Measurements from ENCODE around the gene TMEM91. TPM values are rescaled to one million over a fixed set of nuclear protein-coding genes. Genes with fewer than 3 reads are reported as not detected.

Gene TMEM91
- total and polyA plus RNA-seq, 9 of the 15 experiments (the other 6 are each of a cell fraction or from before 2014, with no cell fraction given): 1.2 to 5.2 (median 2.7) TPM

GRCh38 chr19:41353466-41354342 lies 22.6 kb upstream of the TMEM91 start, which contains the start of gene TGFB1 (continued):
- TF ChIP-seq NR4A1 (CRISPR knock-in tag; IDR thresholded peaks at IDR 0.05): no peak
- no peak for TF ChIP-seq NR4A1 (tag; IDR thresholded peaks at IDR 0.05)
- no peak for TF ChIP-seq FOXP4 (CRISPR knock-in tag; IDR thresholded peaks at IDR 0.05; ENCODE audit: borderline replicate concordance)
- TF ChIP-seq CEBPZ (IDR thresholded peaks at IDR 0.05; ENCODE audit: borderline replicate concordance, low read depth, low read length): no peak
- TF ChIP-seq ILK (tag; IDR thresholded peaks at IDR 0.05; ENCODE audit: borderline replicate concordance, low read depth): no peak
- TF ChIP-seq PHF8 (IDR thresholded peaks at IDR 0.05; ENCODE audit: borderline replicate concordance, low read length): peak; percentile 49; the same call in 1 of the 2 replicates
- TF ChIP-seq KAT7 (CRISPR knock-in tag; IDR thresholded peaks at IDR 0.05; ENCODE audit: borderline replicate concordance): no peak
- TF ChIP-seq GABPB2 (CRISPR knock-in tag; conservative IDR thresholded peaks at IDR 0.05): no peak
- TF ChIP-seq, protein P1, sequence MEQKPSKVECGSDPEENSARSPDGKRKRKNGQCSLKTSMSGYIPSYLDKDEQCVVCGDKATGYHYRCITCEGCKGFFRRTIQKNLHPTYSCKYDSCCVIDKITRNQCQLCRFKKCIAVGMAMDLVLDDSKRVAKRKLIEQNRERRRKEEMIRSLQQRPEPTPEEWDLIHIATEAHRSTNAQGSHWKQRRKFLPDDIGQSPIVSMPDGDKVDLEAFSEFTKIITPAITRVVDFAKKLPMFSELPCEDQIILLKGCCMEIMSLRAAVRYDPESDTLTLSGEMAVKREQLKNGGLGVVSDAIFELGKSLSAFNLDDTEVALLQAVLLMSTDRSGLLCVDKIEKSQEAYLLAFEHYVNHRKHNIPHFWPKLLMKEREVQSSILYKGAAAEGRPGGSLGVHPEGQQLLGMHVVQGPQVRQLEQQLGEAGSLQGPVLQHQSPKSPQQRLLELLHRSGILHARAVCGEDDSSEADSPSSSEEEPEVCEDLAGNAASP (IDR thresholded peaks at IDR 0.05): no peak
- no peak for TF ChIP-seq TSHZ1 (CRISPR knock-in tag; IDR thresholded peaks at IDR 0.05)
- no peak for TF ChIP-seq PRPF4 (IDR thresholded peaks at IDR 0.05; ENCODE audit: insufficient read depth, low read depth, low read length, poor library complexity, severe bottlenecking)

Data from K562 (cell line).